IPS DF 6.9 (cell line): ENCODE data around the gene CRACR2B.

Source experiments
- DNase-seq: peaks from one replicate; pipeline ENCODE4 v3.0.0-alpha.2; 2013; ENCODE audit warnings: low read depth, low spot score
- H3K27ac ChIP-seq: one replicate; pipeline ENCODE4 v1.5.1; 2013; ENCODE audit warnings: low read length, control low read depth
- H3K27me3 ChIP-seq: 2 replicates; pipeline ENCODE4 v1.6.1; 2013; ENCODE audit warnings: mild to moderate bottlenecking, low read length; ENCODE audit not compliant: control insufficient read depth, insufficient read depth
- H3K36me3 ChIP-seq: 2 replicates; pipeline ENCODE4 v1.6.1; 2013; ENCODE audit warnings: low read length; ENCODE audit not compliant: control insufficient read depth, insufficient read depth
- H3K4me1 ChIP-seq: 2 replicates; pipeline ENCODE4 v1.6.1; 2013; ENCODE audit warnings: low read length; ENCODE audit not compliant: control insufficient read depth, insufficient read depth
- H3K4me3 ChIP-seq: 2 replicates; pipeline ENCODE4 v1.5.1; 2013; ENCODE audit warnings: mild to moderate bottlenecking, low read length
- H3K9me3 ChIP-seq: 2 replicates; pipeline ENCODE4 v1.6.1; 2013; ENCODE audit warnings: low read length, inconsistent platforms; ENCODE audit not compliant: control insufficient read depth, insufficient read depth
- WGBS: extraction: QIAGEN DNeasy Blood & Tissue Kit; methylation state at CpG from one replicate; pipeline ENCODE4 v1.1.7; 2013; ENCODE audit warnings: mixed read lengths, missing lambda C conversion rate; ENCODE audit not compliant: insufficient read length, insufficient coverage; 5-methylcytosine and 5-hydroxymethylcytosine counted together

Gene CRACR2B

GRCh38 chr11:870418-870817 lies 42.7 kb downstream of the CRACR2B start:
- Histone ChIP-seq H3K9me3 (no peaks in the 10 kb centered on the region), H3K27me3 (no peaks in the 10 kb centered on the region), H3K4me1 (peaks cover 2% of the 10 kb centered on the region; the same call in 1 of the 2 replicates), H3K4me3 (no peak overlapping the region), H3K27ac (no peak overlapping the region), H3K36me3 (peaks cover 14% of the 10 kb centered on the region; the same call in 1 of the 2 replicates)
- WGBS: no CpG with 5 or more reads among the region's 8 CpGs
- no peak for DNase-seq

GRCh38 chr11:871472-871871 lies 43.8 kb downstream of the CRACR2B start:
- DNase-seq: no peak
- Histone ChIP-seq H3K27ac (no peak overlapping the region), H3K9me3 (no peaks in the 10 kb centered on the region), H3K27me3 (no peaks in the 10 kb centered on the region), H3K4me1 (peaks cover 2% of the 10 kb centered on the region), H3K4me3 (no peak overlapping the region), H3K36me3 (peaks cover 12% of the 10 kb centered on the region; the same call in 1 of the 2 replicates)
- WGBS: no CpG with 5 or more reads among the region's 9 CpGs

DNA sequence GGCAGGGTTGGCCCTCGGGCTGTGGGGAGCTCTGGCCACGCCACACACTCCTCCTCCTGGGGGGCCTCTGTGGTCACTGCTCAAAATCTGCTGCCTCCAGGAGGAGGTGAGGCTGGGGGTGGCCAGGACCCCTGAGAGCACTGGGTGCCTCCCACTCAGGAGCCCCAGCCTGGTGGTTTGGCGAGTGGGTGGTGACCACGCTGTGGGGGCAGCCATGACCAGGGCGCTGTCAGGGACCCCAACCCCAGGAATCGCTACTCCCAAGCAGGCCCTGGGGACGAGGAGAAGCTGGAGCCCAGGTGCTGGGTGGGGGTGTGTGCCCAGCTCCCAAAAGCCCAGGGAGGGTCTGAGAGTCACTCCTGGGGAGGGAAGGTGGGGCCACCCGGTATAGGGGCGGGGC lies 45.1 kb downstream of the CRACR2B start:
- no peak for DNase-seq
- Histone ChIP-seq H3K4me1 (peaks cover 2% of the 10 kb centered on the region), H3K4me3 (no peak overlapping the region), H3K27me3 (no peaks in the 10 kb centered on the region), H3K36me3 (peaks cover 14% of the 10 kb centered on the region; the same call in 1 of the 2 replicates), H3K9me3 (no peaks in the 10 kb centered on the region), H3K27ac (no peak overlapping the region)
- WGBS: no CpG with 5 or more reads among the region's 9 CpGs

GRCh38 chr11:873706-874105 lies 46.0 kb downstream of the CRACR2B start:
- peaks cover 2% of the 10 kb centered on the region for H3K4me1 ChIP-seq
- H3K9me3 ChIP-seq: no peaks in the 10 kb centered on the region
- no peak overlapping the region for H3K27ac ChIP-seq
- H3K36me3 ChIP-seq: peaks cover 14% of the 10 kb centered on the region; the same call in 1 of the 2 replicates
- DNase-seq: no peak
- H3K27me3 ChIP-seq: no peaks in the 10 kb centered on the region
- no CpG with 5 or more reads among the region's 12 CpGs for WGBS
- no peak overlapping the region for H3K4me3 ChIP-seq

DNA sequence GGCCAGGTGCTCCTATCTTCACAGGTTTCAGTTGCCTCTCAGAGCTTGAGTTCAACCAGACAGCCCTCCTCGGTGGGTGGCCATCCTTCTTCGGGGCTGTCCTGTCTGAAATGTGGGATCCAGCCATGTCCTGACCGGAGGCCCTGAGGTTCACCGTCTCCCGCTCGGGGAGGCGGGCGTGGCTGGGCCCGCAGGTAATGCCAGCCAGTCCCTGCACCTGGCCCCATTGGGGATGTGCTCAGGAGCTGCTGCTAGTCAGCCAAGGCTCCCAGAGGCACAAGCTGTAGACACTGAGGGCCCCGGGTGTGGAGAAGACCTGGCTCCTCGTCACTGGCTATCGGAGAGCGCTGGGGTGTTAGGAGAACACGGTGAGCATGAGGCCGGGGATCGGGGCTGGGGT lies 47.5 kb downstream of the CRACR2B start:
- no peak for DNase-seq
- no peaks in the 10 kb centered on the region for H3K9me3 ChIP-seq
- no CpG with 5 or more reads among the region's 16 CpGs for WGBS
- H3K4me3 ChIP-seq: no peak overlapping the region
- peaks cover 11% of the 10 kb centered on the region; the same call in 1 of the 2 replicates for H3K36me3 ChIP-seq
- no peak overlapping the region for H3K27ac ChIP-seq
- no peaks in the 10 kb centered on the region for H3K27me3 ChIP-seq
- peaks cover under 1% of the 10 kb centered on the region for H3K4me1 ChIP-seq

- peaks cover 15% of the 10 kb centered on the region for H3K36me3 ChIP-seq
- H3K4me1 ChIP-seq: no peaks in the 10 kb centered on the region; the same call in 1 of the 2 replicates
- no peak for DNase-seq
- H3K27me3 ChIP-seq: no peaks in the 10 kb centered on the region
- H3K4me3 ChIP-seq: no peak overlapping the region
- H3K27ac ChIP-seq: no peak overlapping the region
- WGBS: no CpG with 5 or more reads among the region's 21 CpGs
- H3K9me3 ChIP-seq: no peaks in the 10 kb centered on the region
Observed at GRCh38 chr11:875769-876301, 48.1 kb downstream of the CRACR2B start.

DNA sequence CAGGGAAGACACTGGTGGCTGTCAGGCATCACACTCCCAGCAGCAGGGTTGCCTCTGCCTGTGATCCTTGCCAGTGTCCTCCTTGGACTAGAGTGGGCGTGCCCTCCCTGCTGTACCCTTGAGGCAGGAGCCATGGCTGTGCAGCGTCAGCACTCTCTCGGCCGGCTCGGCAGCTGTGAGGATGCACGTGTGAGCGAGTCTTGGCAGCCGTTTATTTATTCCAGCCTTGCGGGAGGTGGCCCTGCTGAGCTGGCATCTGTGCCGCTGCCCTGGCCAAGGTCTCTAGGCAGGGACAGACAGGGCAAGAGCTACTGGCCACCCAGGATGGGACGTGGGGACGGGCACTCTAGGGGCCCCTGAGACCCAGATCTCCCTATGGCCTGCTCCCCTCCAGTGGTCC lies 48.8 kb downstream of the CRACR2B start:
- no CpG with 5 or more reads among the region's 12 CpGs for WGBS
- Histone ChIP-seq H3K27ac (no peak overlapping the region), H3K36me3 (peaks cover 14% of the 10 kb centered on the region)

DNA sequence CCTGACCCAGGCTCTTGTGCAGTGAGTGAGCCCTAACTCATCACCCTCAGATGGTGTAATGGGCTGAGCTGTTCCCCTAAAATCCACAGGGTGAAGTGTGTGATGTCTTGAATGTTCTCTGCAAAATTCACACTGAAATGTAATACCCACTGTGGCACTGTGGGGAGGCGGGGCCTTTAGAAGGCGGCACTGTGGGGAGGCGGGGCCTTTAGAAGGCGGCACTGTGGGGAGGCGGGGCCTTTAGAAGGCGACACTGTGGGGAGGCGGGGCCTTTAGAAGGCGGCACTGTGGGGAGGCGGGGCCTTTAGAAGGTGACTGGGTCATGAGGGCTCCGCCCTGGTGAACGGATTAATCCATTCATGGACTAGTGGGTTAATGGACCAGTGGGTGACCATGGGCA lies 49.8 kb downstream of the CRACR2B start:
- no peak for DNase-seq
- whole genome bisulfite sequencing: no CpG with 5 or more reads among the region's 11 CpGs
- Histone ChIP-seq H3K4me3 (no peak overlapping the region), H3K36me3 (peaks cover 13% of the 10 kb centered on the region), H3K9me3 (no peaks in the 10 kb centered on the region), H3K4me1 (no peaks in the 10 kb centered on the region; the same call in 1 of the 2 replicates), H3K27me3 (no peaks in the 10 kb centered on the region), H3K27ac (no peak overlapping the region)

More for the DNA sequence above, 48.8 kb downstream of the CRACR2B start:
- H3K4me3 ChIP-seq: no peak overlapping the region
- no peak for DNase-seq
- no peaks in the 10 kb centered on the region; the same call in 1 of the 2 replicates for H3K4me1 ChIP-seq
- no peaks in the 10 kb centered on the region for H3K9me3 ChIP-seq
- no peaks in the 10 kb centered on the region for H3K27me3 ChIP-seq

GRCh38 chr11:880447-880846 lies 52.7 kb downstream of the CRACR2B start:
- Histone ChIP-seq H3K9me3 (no peaks in the 10 kb centered on the region), H3K27me3 (no peaks in the 10 kb centered on the region), H3K27ac (no peak overlapping the region), H3K36me3 (peaks cover 15% of the 10 kb centered on the region), H3K4me3 (no peak overlapping the region), H3K4me1 (no peaks in the 10 kb centered on the region; the same call in 1 of the 2 replicates)
- WGBS: no CpG with 5 or more reads among the region's 14 CpGs
- DNase-seq: no peak
